ENCODE measurements around the gene NFE2L2. TPM values are rescaled to one million over a fixed set of nuclear protein-coding genes. Genes with fewer than 3 reads are reported as not detected.
"Not testable (repeated sequence)": the region's sequence is repeated elsewhere in the genome, so short reads cannot be mapped to it uniquely, and the experiment has no call there.

NFE2L2 gene
- total RNA-seq, 1 experiment from 2014 or later: 26.3 TPM

- TF ChIP-seq ZNF396 (CRISPR knock-in tag; IDR thresholded peaks at IDR 0.05; ENCODE audit: borderline replicate concordance) (no peak), FOXP1 (CRISPR knock-in tag; IDR thresholded peaks at IDR 0.05; ENCODE audit: borderline replicate concordance) (no peak), IRF1 (CRISPR knock-in tag; IDR thresholded peaks at IDR 0.05) (no peak), STAT6 (CRISPR knock-in tag; conservative IDR thresholded peaks at IDR 0.05; ENCODE audit: low read depth) (no peak), MAX (CRISPR knock-in tag; IDR thresholded peaks at IDR 0.05) (no peak)
Observed at GRCh38 chr2:177247693-177248262, 16.7 kb downstream of the NFE2L2 start (continued).

- not testable (repeated sequence) for H3K36me3 Mint-ChIP-seq
Observed at GRCh38 chr2:177246523-177247030, 17.9 kb downstream of the NFE2L2 start.

GRCh38 chr2:177246000-177246399 is 18.5 kb downstream of the NFE2L2 start:
- no peaks in the 10 kb centered on the region for H3K27me3 Mint-ChIP-seq (ENCODE audit: low read depth)
- POLR2A ChIA-PET: interaction anchor here (0.5 to 1.5 kb wide), 2 partner anchors 19 to 526 kb away, joined by 3 read pairs; no protein-coding TSS in a partner anchor
- H3K9me3 Mint-ChIP-seq: no peaks in the 10 kb centered on the region
- H3K36me3 Mint-ChIP-seq: no peaks in the 10 kb centered on the region
- peaks cover 47% of the 10 kb centered on the region for H3K4me1 Mint-ChIP-seq
- H3K27ac Mint-ChIP-seq: 0 out of 2 replicates have a peak overlapping the region, but pooled peaks have one; percentile 15
- CTCF ChIA-PET: interaction anchor here (0.7 to 2.1 kb wide), 2 partner anchors 9 to 47 kb away, joined by 3 to 13 read pairs; no protein-coding TSS in a partner anchor
- no peak for DNase-seq (ENCODE audit: low spot score)
- ATAC-seq: no peak; the same call in none of the 2 replicates
- H3K4me3 Mint-ChIP-seq: no peak overlapping the region
- TF ChIP-seq MLX (CRISPR knock-in tag; IDR thresholded peaks at IDR 0.05) (no peak), FOXK1 (CRISPR knock-in tag; IDR thresholded peaks at IDR 0.05) (no peak), PRDM15 (CRISPR knock-in tag; IDR thresholded peaks at IDR 0.05) (no peak), CREM (CRISPR knock-in tag; IDR thresholded peaks at IDR 0.05) (no peak), FOXJ3 (CRISPR knock-in tag; IDR thresholded peaks at IDR 0.05; ENCODE audit: borderline replicate concordance) (no peak), ZNF281 (CRISPR knock-in tag; IDR thresholded peaks at IDR 0.05) (no peak), IRF2 (CRISPR knock-in tag; IDR thresholded peaks at IDR 0.05; ENCODE audit: borderline replicate concordance, low read depth) (no peak), ZMAT4 (CRISPR knock-in tag; IDR thresholded peaks at IDR 0.05) (no peak), GABPB1 (CRISPR knock-in tag; IDR thresholded peaks at IDR 0.05) (no peak), ATF2 (CRISPR knock-in tag; IDR thresholded peaks at IDR 0.05; ENCODE audit: borderline replicate concordance, low read depth) (no peak), ESRRA (CRISPR knock-in tag; IDR thresholded peaks at IDR 0.05; ENCODE audit: borderline replicate concordance) (no peak), IRF1 (CRISPR knock-in tag; IDR thresholded peaks at IDR 0.05) (no peak)

More at GRCh38 chr2:177246523-177247030, 17.9 kb downstream of the NFE2L2 start:
- not testable (repeated sequence) for H3K4me3 Mint-ChIP-seq; H3K9me3 Mint-ChIP-seq; H3K27me3 Mint-ChIP-seq (ENCODE audit: low read depth); DNase-seq (ENCODE audit: low spot score); ATAC-seq; H3K27ac Mint-ChIP-seq
- ChIA-PET CTCF (interaction anchor here (2.1 kb wide), 1 partner anchor 9 kb away, joined by 13 read pairs; no protein-coding TSS in a partner anchor), POLR2A (interaction anchor here (1.5 kb wide), 1 partner anchor 19 kb away, joined by 3 read pairs; no protein-coding TSS in a partner anchor)
- TF ChIP-seq ZNF121 (CRISPR knock-in tag; IDR thresholded peaks at IDR 0.05): peak; percentile 85
- peaks cover 50% of the 10 kb centered on the region for H3K4me1 Mint-ChIP-seq
